ENCODE data around the gene TNS3.

The TNS3 gene

GRCh38 chr7:47518827-47519226 lies 63.1 kb downstream of the TNS3 start:
- DNase-seq = no peak

- no peak for DNase-seq
Observed at GRCh38 chr7:47517821-47518480, 64.0 kb downstream of the TNS3 start.

GRCh38 chr7:47516985-47517600 lies 64.8 kb downstream of the TNS3 start:
- no peak for DNase-seq

GRCh38 chr7:47516386-47516785 lies 65.5 kb downstream of the TNS3 start:
- no peak for DNase-seq

GRCh38 chr7:47515305-47515834 lies 66.5 kb downstream of the TNS3 start:
- DNase-seq = no peak

GRCh38 chr7:47514818-47515217 lies 67.1 kb downstream of the TNS3 start:
- no peak for DNase-seq

- DNase-seq = no peak
Observed at GRCh38 chr7:47514367-47514766, 67.5 kb downstream of the TNS3 start.

- no peak for DNase-seq
Observed at GRCh38 chr7:47513741-47514241, 68.1 kb downstream of the TNS3 start.

- no peak for DNase-seq
Observed at GRCh38 chr7:47512481-47513176, 69.3 kb downstream of the TNS3 start.

- no peak for DNase-seq
Observed at GRCh38 chr7:47511699-47512370, 70.1 kb downstream of the TNS3 start.

GRCh38 chr7:47510786-47511185 lies 71.1 kb downstream of the TNS3 start:
- no peak for DNase-seq

GRCh38 chr7:47510192-47510591 lies 71.7 kb downstream of the TNS3 start:
- DNase-seq = no peak

GRCh38 chr7:47509571-47509970 lies 72.3 kb downstream of the TNS3 start:
- no peak for DNase-seq

- no peak for DNase-seq
Observed at GRCh38 chr7:47508389-47509380, 73.2 kb downstream of the TNS3 start.

- no peak for DNase-seq
Observed at GRCh38 chr7:47507522-47507921, 74.4 kb downstream of the TNS3 start.

- DNase-seq = no peak
Observed at GRCh38 chr7:47506382-47507339, 75.2 kb downstream of the TNS3 start.

- no peak for DNase-seq
Observed at GRCh38 chr7:47505312-47506007, 76.5 kb downstream of the TNS3 start.

- DNase-seq = no peak
Observed at GRCh38 chr7:47504551-47505311, 77.2 kb downstream of the TNS3 start.

- no peak for DNase-seq
Observed at GRCh38 chr7:47503281-47503680, 78.6 kb downstream of the TNS3 start.

All from activated CD4-positive, alpha-beta T cell treated with anti-CD3 and anti-CD28 coated beads, Interleukin-10, Interleukin-2, amounts not matched to agents 100 ng/mL and 50 ng/mL, durations not matched to agents 16 hours and 8 hours (primary cell).